Measurements from ENCODE around the gene CTNND1. TPM values are rescaled to one million over a fixed set of nuclear protein-coding genes. Genes with fewer than 3 reads are reported as not detected.

The CTNND1 gene
- polyA plus RNA-seq, 1 experiment, result 191 TPM

DNA sequence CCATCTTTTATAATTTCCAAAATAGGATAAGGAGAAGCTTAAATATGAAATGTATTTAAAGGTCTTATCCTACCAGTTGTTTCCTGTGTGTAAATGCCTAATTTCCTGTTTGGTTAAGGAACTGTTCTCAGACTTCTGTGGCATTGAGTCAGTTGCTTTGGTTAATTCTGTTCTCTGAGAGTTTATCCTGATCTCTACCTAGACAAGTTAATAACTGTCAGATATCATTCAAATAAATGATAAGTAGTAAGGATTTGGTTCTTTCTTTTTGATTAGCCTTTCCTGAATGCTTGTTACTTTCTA lies 39.5 kb downstream of the CTNND1 start:
- ChIA-PET POLR2A (interaction anchor here (0.8 to 1.2 kb wide), 5 partner anchors 23 to 89 kb away, joined by 3 to 8 read pairs (median 4); partner anchors contain the start of genes BTBD18, CTNND1, MED19 and SELENOH), CTCF (interaction anchor here (0.5 to 9.5 kb wide), 43 partner anchors 9 to 725 kb away, joined by 3 to 157 read pairs (median 5); partner anchors contain the start of genes BTBD18, CTNND1, SELENOH and UBE2L6)
- DNase-seq (ENCODE audit: low read depth, low spot score), result no peak
- Histone ChIP-seq H3K4me3 (ENCODE audit: low read depth, low read length) (no peak overlapping the region), H3K9me3 (ENCODE audit: control insufficient read depth, insufficient read depth, low read length) (no peaks in the 10 kb centered on the region), H3K27ac (ENCODE audit: low read depth, low read length) (no peak overlapping the region), H3K27me3 (ENCODE audit: control insufficient read depth, insufficient read depth, low read length) (no peaks in the 10 kb centered on the region)
- TF ChIP-seq, protein P1, sequence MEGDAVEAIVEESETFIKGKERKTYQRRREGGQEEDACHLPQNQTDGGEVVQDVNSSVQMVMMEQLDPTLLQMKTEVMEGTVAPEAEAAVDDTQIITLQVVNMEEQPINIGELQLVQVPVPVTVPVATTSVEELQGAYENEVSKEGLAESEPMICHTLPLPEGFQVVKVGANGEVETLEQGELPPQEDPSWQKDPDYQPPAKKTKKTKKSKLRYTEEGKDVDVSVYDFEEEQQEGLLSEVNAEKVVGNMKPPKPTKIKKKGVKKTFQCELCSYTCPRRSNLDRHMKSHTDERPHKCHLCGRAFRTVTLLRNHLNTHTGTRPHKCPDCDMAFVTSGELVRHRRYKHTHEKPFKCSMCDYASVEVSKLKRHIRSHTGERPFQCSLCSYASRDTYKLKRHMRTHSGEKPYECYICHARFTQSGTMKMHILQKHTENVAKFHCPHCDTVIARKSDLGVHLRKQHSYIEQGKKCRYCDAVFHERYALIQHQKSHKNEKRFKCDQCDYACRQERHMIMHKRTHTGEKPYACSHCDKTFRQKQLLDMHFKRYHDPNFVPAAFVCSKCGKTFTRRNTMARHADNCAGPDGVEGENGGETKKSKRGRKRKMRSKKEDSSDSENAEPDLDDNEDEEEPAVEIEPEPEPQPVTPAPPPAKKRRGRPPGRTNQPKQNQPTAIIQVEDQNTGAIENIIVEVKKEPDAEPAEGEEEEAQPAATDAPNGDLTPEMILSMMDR (IDR thresholded peaks at IDR 0.05; ENCODE audit: low read depth, low read length), result no peak

DNA sequence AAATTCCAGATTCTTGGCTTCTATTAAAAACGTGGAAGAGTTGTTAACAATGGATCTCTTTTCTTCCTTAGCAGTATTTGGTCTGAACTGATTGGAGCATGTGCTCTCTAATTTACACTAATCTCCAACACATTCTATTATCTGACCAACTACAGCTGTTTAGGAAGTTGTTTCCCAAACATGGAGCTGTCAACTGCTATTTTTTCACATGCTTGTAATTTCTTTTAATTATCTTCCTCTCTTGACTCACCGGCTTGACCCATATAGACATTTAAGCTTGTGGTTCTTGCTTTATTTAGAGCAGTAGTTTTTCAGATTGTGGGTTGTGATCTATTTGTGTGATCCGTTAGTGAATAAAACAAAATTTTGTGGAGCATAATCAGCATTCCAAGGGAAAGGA lies 40.8 kb downstream of the CTNND1 start:
- POLR2A ChIA-PET, result no interaction called here
- CTCF ChIA-PET, result interaction anchor here (1.0 to 9.5 kb wide), 8 partner anchors 14 to 722 kb away, joined by 4 to 157 read pairs (median 44); partner anchors contain the start of genes BTBD18 and CTNND1
- Histone ChIP-seq H3K27ac (ENCODE audit: low read depth, low read length) (no peak overlapping the region), H3K27me3 (ENCODE audit: control insufficient read depth, insufficient read depth, low read length) (no peaks in the 10 kb centered on the region), H3K9me3 (ENCODE audit: control insufficient read depth, insufficient read depth, low read length) (no peaks in the 10 kb centered on the region), H3K4me3 (ENCODE audit: low read depth, low read length) (no peak overlapping the region)
- DNase-seq (ENCODE audit: low read depth, low spot score), result no peak
- TF ChIP-seq, protein P1 (IDR thresholded peaks at IDR 0.05; ENCODE audit: low read depth, low read length), result no peak

DNA sequence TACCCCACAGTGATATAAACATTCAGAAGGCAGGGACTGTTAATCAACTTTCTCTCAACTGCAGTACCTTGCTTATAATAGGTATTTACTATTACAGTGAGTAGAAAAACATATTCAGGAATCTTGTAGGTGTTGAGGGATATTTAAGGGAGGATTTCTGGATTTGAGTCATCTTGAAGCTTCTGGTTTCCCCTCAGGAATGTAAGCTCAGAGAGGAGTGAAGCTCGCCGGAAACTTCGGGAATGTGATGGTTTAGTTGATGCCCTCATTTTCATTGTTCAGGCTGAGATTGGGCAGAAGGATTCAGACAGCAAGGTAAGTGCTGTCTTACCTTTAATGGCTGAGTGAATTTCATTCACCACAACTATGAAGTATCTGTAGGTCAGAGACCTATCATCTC lies 42.9 kb downstream of the CTNND1 start:
- H3K9me3 ChIP-seq (ENCODE audit: control insufficient read depth, insufficient read depth, low read length), result no peaks in the 10 kb centered on the region
- DNase-seq (ENCODE audit: low read depth, low spot score), result no peak
- no peak overlapping the region for H3K4me3 ChIP-seq (ENCODE audit: low read depth, low read length)
- H3K27ac ChIP-seq (ENCODE audit: low read depth, low read length), result no peak overlapping the region
- ChIA-PET CTCF (interaction anchor here (6.7 to 9.5 kb wide), 2 partner anchors 41 to 56 kb away, joined by 149 to 157 read pairs; partner anchors contain the start of genes BTBD18 and CTNND1), POLR2A (no interaction called here)
- TF ChIP-seq, protein P1 (IDR thresholded peaks at IDR 0.05; ENCODE audit: low read depth, low read length), result no peak
- no peaks in the 10 kb centered on the region for H3K27me3 ChIP-seq (ENCODE audit: control insufficient read depth, insufficient read depth, low read length)

DNA sequence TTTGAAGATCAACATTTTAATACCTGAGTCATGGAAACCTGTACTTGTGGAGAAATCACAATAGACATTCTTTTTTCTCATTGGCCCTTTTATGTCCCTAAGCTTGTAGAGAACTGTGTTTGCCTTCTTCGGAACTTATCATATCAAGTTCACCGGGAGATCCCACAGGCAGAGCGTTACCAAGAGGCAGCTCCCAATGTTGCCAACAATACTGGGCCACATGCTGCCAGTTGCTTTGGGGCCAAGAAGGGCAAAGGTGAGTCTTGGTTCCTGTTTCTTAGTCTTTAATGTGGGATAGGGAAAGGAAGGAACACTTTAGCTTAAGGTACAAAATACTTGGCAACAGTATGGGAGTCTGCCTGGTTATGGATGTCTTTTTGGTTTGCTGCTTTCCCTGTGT lies 44.2 kb downstream of the CTNND1 start:
- POLR2A ChIA-PET, result no interaction called here

DNA sequence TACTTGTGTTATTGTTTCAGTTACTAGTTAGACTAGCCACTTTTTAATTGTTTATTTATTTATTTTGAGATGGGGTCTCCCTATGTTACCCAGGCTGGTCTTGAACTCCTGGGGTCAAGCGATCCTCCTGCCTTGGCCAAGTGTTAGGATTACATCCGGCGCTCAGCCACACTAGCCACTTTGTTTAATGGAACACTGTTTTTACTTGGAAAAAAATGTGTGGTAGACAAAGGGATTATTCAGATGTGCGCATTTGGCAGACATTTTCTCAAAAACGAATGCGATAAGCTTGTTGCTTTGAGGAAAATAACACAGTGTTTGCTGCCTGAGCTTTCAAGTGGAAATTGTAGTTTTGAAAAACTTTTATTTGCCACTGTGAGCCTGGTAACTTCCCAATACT lies 51.0 kb downstream of the CTNND1 start:
- DNase-seq (ENCODE audit: low read depth, low spot score), result no peak
- ChIA-PET POLR2A (no interaction called here), CTCF (interaction anchor here (0.5 to 1.6 kb wide), 3 partner anchors 12 to 711 kb away, joined by 3 to 4 read pairs (median 3); no protein-coding TSS in a partner anchor)
- Histone ChIP-seq H3K9me3 (ENCODE audit: control insufficient read depth, insufficient read depth, low read length) (no peaks in the 10 kb centered on the region), H3K4me3 (ENCODE audit: low read depth, low read length) (no peak overlapping the region), H3K27ac (ENCODE audit: low read depth, low read length) (no peak overlapping the region), H3K27me3 (ENCODE audit: control insufficient read depth, insufficient read depth, low read length) (no peaks in the 10 kb centered on the region)
- TF ChIP-seq, protein P1 (IDR thresholded peaks at IDR 0.05; ENCODE audit: low read depth, low read length), result no peak

More for the DNA sequence above, 44.2 kb downstream of the CTNND1 start:
- TF ChIP-seq, protein P1 (IDR thresholded peaks at IDR 0.05; ENCODE audit: low read depth, low read length), result no peak
- no peak overlapping the region for H3K4me3 ChIP-seq (ENCODE audit: low read depth, low read length)
- H3K27me3 ChIP-seq (ENCODE audit: control insufficient read depth, insufficient read depth, low read length), result no peaks in the 10 kb centered on the region
- no peaks in the 10 kb centered on the region for H3K9me3 ChIP-seq (ENCODE audit: control insufficient read depth, insufficient read depth, low read length)
- CTCF ChIA-PET, result interaction anchor here (1.0 to 9.5 kb wide), 3 partner anchors 16 to 718 kb away, joined by 3 to 157 read pairs (median 6); partner anchors contain the start of gene CTNND1
- no peak for DNase-seq (ENCODE audit: low read depth, low spot score)
- H3K27ac ChIP-seq (ENCODE audit: low read depth, low read length), result no peak overlapping the region
